IMR-90 (cell line): ENCODE measurements around the gene ATG14. TPM values are rescaled to one million over a fixed set of nuclear protein-coding genes. Genes with fewer than 3 reads are reported as not detected.

Experiments used
- ATAC-seq: fragments of 200-7000 bp; cut with Tn5 transposase; 2 replicates; pipeline ENCODE4 v1.9.1; 2020; ENCODE audit warnings: low read depth, mild to moderate bottlenecking, moderate library complexity
- BruUV-seq: library from RNA; stranded (reverse); fragments of 400-500 nt; replicated peaks from 2 replicates; lab custom pipeline; 2021; lab: Mats Ljungman, UMichigan
- CTCF ChIA-PET: fragments of 300-600 bp; formaldehyde crosslinking; extraction: SDS; loops from one replicate; lab custom pipeline; 2021; ENCODE audit warnings: antibody characterized with exemption; lab: Yijun Ruan, JAX
- POLR2A ChIA-PET: fragments of 300-600 bp; sonication (Branson Sonifier 250); formaldehyde crosslinking; loops from one replicate; lab custom pipeline; 2022; ENCODE audit warnings: antibody characterized with exemption; ENCODE audit not compliant: unreplicated experiment; lab: Charles Lee
- DNase-seq: peaks from one replicate; pipeline ENCODE4 v3.0.0; 2013
- H2AFZ ChIP-seq: replicated peaks from 2 replicates; pipeline ENCODE3; 2013; ENCODE audit warnings: low read length, mild to moderate bottlenecking; ENCODE audit not compliant: poor library complexity
- H2AK5ac ChIP-seq: 2 replicates; pipeline ENCODE4 v1.6.1; 2013; ENCODE audit warnings: low read depth, low read length, inconsistent platforms
- H2AK9ac ChIP-seq: replicated peaks from 2 replicates; pipeline ENCODE3; 2013; ENCODE audit warnings: mild to moderate bottlenecking, low read depth, low read length, moderate library complexity; ENCODE audit not compliant: poor library complexity
- H2BK120ac ChIP-seq: 2 replicates; pipeline ENCODE4 v1.6.1; 2013; ENCODE audit warnings: low read depth, low read length, inconsistent platforms
- H2BK15ac ChIP-seq: 3 replicates; pipeline ENCODE4 v1.6.1; 2013; ENCODE audit warnings: low read depth, low read length, inconsistent platforms
- H2BK20ac ChIP-seq: 2 replicates; pipeline ENCODE4 v1.6.1; 2013; ENCODE audit warnings: low read depth, mild to moderate bottlenecking, inconsistent platforms, low read length, moderate library complexity
- H2BK5ac ChIP-seq: 2 replicates; pipeline ENCODE4 v1.6.1; 2013; ENCODE audit warnings: mild to moderate bottlenecking, low read depth, low read length, inconsistent platforms; ENCODE audit not compliant: poor library complexity, severe bottlenecking
- H3K14ac ChIP-seq: replicated peaks from 2 replicates; pipeline ENCODE4 v1.6.1; 2013; ENCODE audit warnings: low read depth, low read length, inconsistent platforms
- H3K18ac ChIP-seq: 2 replicates; pipeline ENCODE4 v1.6.1; 2013; ENCODE audit warnings: low read depth, low read length, control low read depth
- H3K23ac ChIP-seq: 2 replicates; pipeline ENCODE4 v1.6.1; 2013; ENCODE audit warnings: low read depth, low read length, inconsistent platforms
- H3K27ac ChIP-seq: 2 replicates; pipeline ENCODE4 v1.5.1; 2013; ENCODE audit warnings: mild to moderate bottlenecking, control low read depth, low read length; ENCODE audit not compliant: insufficient read depth
- H3K27me3 ChIP-seq: 2 replicates; pipeline ENCODE4 v1.6.1; 2013; ENCODE audit warnings: low read length; ENCODE audit not compliant: control insufficient read depth, insufficient read depth
- H3K36me3 ChIP-seq: 2 replicates; pipeline ENCODE4 v1.6.1; 2013; ENCODE audit warnings: low read length, mixed read lengths; ENCODE audit not compliant: control insufficient read depth, insufficient read depth
- H3K4ac ChIP-seq: 2 replicates; pipeline ENCODE4 v1.6.1; 2013; ENCODE audit warnings: low read depth, low read length, inconsistent platforms
- H3K4me1 ChIP-seq: 2 replicates; pipeline ENCODE4 v1.6.1; 2013; ENCODE audit warnings: low read length, mixed read lengths; ENCODE audit not compliant: control insufficient read depth, insufficient read depth
- H3K4me2 ChIP-seq: 2 replicates; pipeline ENCODE4 v1.6.1; 2013; ENCODE audit warnings: low read depth, mild to moderate bottlenecking, control low read depth, low read length, moderate library complexity
- H3K4me3 ChIP-seq: 2 replicates; pipeline ENCODE4 v1.5.1; 2013; ENCODE audit warnings: low read depth, mild to moderate bottlenecking, control low read depth, low read length, moderate library complexity; ENCODE audit not compliant: insufficient read depth
- H3K56ac ChIP-seq: 2 replicates; pipeline ENCODE4 v1.6.1; 2013; ENCODE audit warnings: low read length, inconsistent platforms; ENCODE audit not compliant: insufficient read depth; ENCODE audit errors: extremely low read depth
- H3K79me1 ChIP-seq, 2 experiments: 2 replicates each; pipeline ENCODE4 v1.6.1; 2013; ENCODE audit warnings: low read length in 2 of 2, inconsistent platforms in 1 of 2, low read depth in 1 of 2
- H3K9ac ChIP-seq: 2 replicates; pipeline ENCODE4 v1.6.1; 2013; ENCODE audit warnings: low read depth, low read length, control low read depth
- H3K9me1 ChIP-seq: 2 replicates; pipeline ENCODE4 v1.6.1; 2013; ENCODE audit warnings: low read length, inconsistent platforms; ENCODE audit not compliant: insufficient read depth
- H3K9me3 ChIP-seq: 2 replicates; pipeline ENCODE4 v1.6.1; 2013; ENCODE audit warnings: low read length; ENCODE audit not compliant: control insufficient read depth, insufficient read depth
- H4K20me1 ChIP-seq: 2 replicates; pipeline ENCODE4 v1.6.1; 2013; ENCODE audit warnings: low read length, inconsistent platforms; ENCODE audit not compliant: insufficient read depth
- H4K5ac ChIP-seq: 2 replicates; pipeline ENCODE4 v1.6.1; 2013; ENCODE audit warnings: mild to moderate bottlenecking, low read depth, low read length, control low read depth
- H4K8ac ChIP-seq, 2 experiments: 2 replicates each; pipeline ENCODE4 v1.6.1; 2013; ENCODE audit warnings: low read depth in 2 of 2, low read length in 2 of 2, control low read depth in 1 of 2, inconsistent platforms in 1 of 2
- H4K91ac ChIP-seq: 2 replicates; pipeline ENCODE4 v1.6.1; 2013; ENCODE audit warnings: low read depth, low read length, inconsistent platforms; ENCODE audit not compliant: insufficient read depth
- BHLHE40 ChIP-seq: fragments of 150-350 bp; IDR thresholded peaks from 2 replicates; pipeline ENCODE4 v1.6.1; 2016; ENCODE audit warnings: mild to moderate bottlenecking, low read depth, low read length
- CTCF ChIP-seq: conservative IDR thresholded peaks from 2 replicates; pipeline ENCODE4 v1.5.1; 2012; ENCODE audit warnings: mild to moderate bottlenecking, low read depth, low read length, improper control_type of control experiment
- ELK1 ChIP-seq: fragments of 150-350 bp; IDR thresholded peaks from 2 replicates; pipeline ENCODE4 v1.6.1; 2016; ENCODE audit warnings: low read depth, mild to moderate bottlenecking, low read length, moderate library complexity, borderline replicate concordance
- FOS ChIP-seq: fragments of 150-350 bp; IDR thresholded peaks from 2 replicates; pipeline ENCODE4 v1.6.1; 2016; ENCODE audit warnings: low read depth, low read length
- MAFK ChIP-seq: IDR thresholded peaks from 2 replicates; pipeline ENCODE4 v1.6.1; 2012; ENCODE audit warnings: low read depth, low read length, improper control_type of control experiment
- MXI1 ChIP-seq: IDR thresholded peaks from 2 replicates; pipeline ENCODE4 v1.6.1; 2012; ENCODE audit warnings: low read depth, mild to moderate bottlenecking, low read length, moderate library complexity, borderline replicate concordance
- POLR2A ChIP-seq: IDR thresholded peaks from 2 replicates; pipeline ENCODE4 v1.6.1; 2012; ENCODE audit warnings: mild to moderate bottlenecking, low read depth, low read length
- RAD21 ChIP-seq: IDR thresholded peaks from 2 replicates; pipeline ENCODE4 v1.6.1; 2012; ENCODE audit warnings: low read length, improper control_type of control experiment
- RFX5 ChIP-seq: IDR thresholded peaks from 2 replicates; pipeline ENCODE4 v1.8.0; 2012; ENCODE audit warnings: low read depth, mild to moderate bottlenecking, low read length, moderate library complexity
- SMC3 ChIP-seq: fragments of 150-350 bp; IDR thresholded peaks from 2 replicates; pipeline ENCODE4 v1.6.1; 2016; ENCODE audit warnings: low read depth, mild to moderate bottlenecking, antibody characterized with exemption, low read length, moderate library complexity
- WGBS, 2 experiments: methylation state at CpG; one replicate each; pipeline versions ENCODE4 v1.1.5 to v1.1.7; 2013; ENCODE audit warnings: missing lambda C conversion rate in 2 of 2; ENCODE audit not compliant: insufficient read length in 1 of 2; ENCODE audit errors: extremely low coverage in 2 of 2; 5-methylcytosine and 5-hydroxymethylcytosine counted together
- dilution Hi-C: fragments of 300-500 bp; cut with HindIII; formaldehyde crosslinking; loops from one replicate; pipeline ENCODE4 v1.14.3; 2018; ENCODE audit warnings: low sequenced_read_pairs; ENCODE audit not compliant: unreplicated experiment
- in situ Hi-C: fragments of 300-500 bp; cut with MboI; formaldehyde crosslinking; loops from 3 replicates; pipeline ENCODE4 v1.14.3; 2019; ENCODE audit warnings: low sequenced_read_pairs, inconsistent platforms, mixed read lengths
- intact Hi-C: fragments of 100-400 bp; cut with micrococcal nuclease; formaldehyde crosslinking; loops from 2 replicates; pipeline ENCODE4 v1.10.0; 2022
- polyA plus RNA-seq, 3 experiments: library from polyadenylated mRNA; depleted of rRNA; stranded (reverse); fragments of >200 nt; gene quantifications; 2 replicates each; pipeline ENCODE4 v1.2.3, GENCODE V29; 2012; ENCODE audit warnings: low replicate concordance in 1 of 3
- total RNA-seq: library from RNA; depleted of rRNA; stranded (reverse); fragments of >200 nt; gene quantifications from 2 replicates; pipeline ENCODE4 v1.2.3, GENCODE V29; 2012

The ATG14 gene
- total and polyA plus RNA-seq, 2 of the 4 experiments (the other 2 are of a cell fraction) = 5.0 to 12.4 TPM

- ATAC-seq (no peak), DNase-seq (no peak)
- no peak overlapping the region for H3K27ac ChIP-seq
- no peak overlapping the region for H4K8ac ChIP-seq
- no peak overlapping the region for H3K23ac ChIP-seq
- no peak overlapping the region for H3K18ac ChIP-seq
- CTCF ChIA-PET = interaction anchor here (1.0 kb wide), 1 partner anchor 9 kb away, joined by 3 read pairs; no protein-coding TSS in a partner anchor
- H3K4me2 ChIP-seq = no peak overlapping the region
- no peak overlapping the region for H3K4ac ChIP-seq
- peaks cover 10% of the 10 kb centered on the region for H3K4me1 ChIP-seq
- 73% methylated on average over 3 of the region's 11 CpGs; no CpG with 5 or more reads in 1 of the 2 experiments for WGBS, 2 experiments
- in situ Hi-C loops = no loop called here
- H3K9me1 ChIP-seq = peaks cover under 1% of the 10 kb centered on the region; the same call in 1 of the 2 replicates
- H3K79me1 ChIP-seq = peaks cover 3 to 7% of the 10 kb centered on the region in 2 experiments; a peak in 1 of 4 replicates
- H3K56ac ChIP-seq = no peak overlapping the region
- no peak for TF ChIP-seq MXI1
- TF ChIP-seq SMC3 = no peak
- TF ChIP-seq MAFK = no peak
- no peak for TF ChIP-seq CTCF
- no peak for TF ChIP-seq BHLHE40
- no peak for TF ChIP-seq ELK1
- no peak for TF ChIP-seq RFX5
- TF ChIP-seq RAD21 = no peak
- TF ChIP-seq POLR2A = no peak
- no peak for TF ChIP-seq FOS
- no peak overlapping the region for H3K14ac ChIP-seq
- no peak overlapping the region for H4K5ac ChIP-seq
- no peak overlapping the region for H4K91ac ChIP-seq
- no peak overlapping the region for H3K9ac ChIP-seq
- H2BK15ac ChIP-seq = no peak overlapping the region
- H2BK20ac ChIP-seq = no peak overlapping the region
- H2BK120ac ChIP-seq = no peak overlapping the region
- no peak overlapping the region for H2AK5ac ChIP-seq
- dilution Hi-C loops = no loop called here
- H2AK9ac ChIP-seq = no peak overlapping the region
- H3K4me3 ChIP-seq = no peak overlapping the region
- no peak overlapping the region for H2BK5ac ChIP-seq
- H3K27me3 ChIP-seq = no peaks in the 10 kb centered on the region
- H4K20me1 ChIP-seq = no peaks in the 10 kb centered on the region; the same call in 1 of the 2 replicates
- POLR2A ChIA-PET = no interaction called here
- no peak overlapping the region for H2AFZ ChIP-seq
- intact Hi-C loops = no loop called here
- H3K36me3 ChIP-seq = peaks cover 11% of the 10 kb centered on the region; the same call in 1 of the 2 replicates
- H3K9me3 ChIP-seq = no peaks in the 10 kb centered on the region
- no TSS peak for BruUV-seq
These were observed 40.7 kb downstream of the ATG14 start for GRCh38 chr14:55370883-55371455.
